Activated naive CD4-positive, alpha-beta T cell treated with anti-CD3 and anti-CD28 coated beads for 36 hours (primary cell): Measurements from ENCODE around the gene CCDC28B. TPM values are rescaled to one million over a fixed set of nuclear protein-coding genes. Genes with fewer than 3 reads are reported as not detected.
A peak's percentile ranks its signal among the peaks of the same experiment; 100 is the strongest.

Source experiments
- CTCF ChIA-PET: fragments of 350-600 bp; sonication (Branson Sonifier 250); formaldehyde crosslinking; loops from one replicate; lab custom pipeline; 2021; ENCODE audit warnings: antibody characterized with exemption; lab: Charles Lee
- DNase-seq: peaks from one replicate; pipeline ENCODE4 v3.0.0-alpha.2; 2020
- H3K27ac Mint-ChIP-seq: one replicate; pipeline ENCODE4 v1.8.0; 2021; ENCODE audit warnings: mild to moderate bottlenecking, mixed read lengths
- H3K27me3 Mint-ChIP-seq: one replicate; pipeline ENCODE4 v1.8.0; 2021; ENCODE audit warnings: low read depth, mixed read lengths
- H3K36me3 Mint-ChIP-seq: one replicate; pipeline ENCODE4 v1.8.0; 2021; ENCODE audit warnings: low read depth, mixed read lengths
- H3K4me1 Mint-ChIP-seq: one replicate; pipeline ENCODE4 v1.8.0; 2021; ENCODE audit warnings: low read depth, mixed read lengths
- H3K4me3 Mint-ChIP-seq: one replicate; pipeline ENCODE4 v1.8.0; 2021; ENCODE audit warnings: mild to moderate bottlenecking, moderate library complexity, mixed read lengths
- H3K9me3 Mint-ChIP-seq: one replicate; pipeline ENCODE4 v1.8.0; 2021; ENCODE audit warnings: mixed read lengths
- intact Hi-C: fragments of 100-400 bp; cut with micrococcal nuclease; formaldehyde crosslinking; loops from one replicate; pipeline ENCODE4 v1.15.1; 2023
- total RNA-seq, 2 experiments: library from RNA; stranded (reverse); gene quantifications; one replicate each; pipeline ENCODE4 v1.2.3, GENCODE V29; 2021

Gene CCDC28B
- total RNA-seq, 2 experiments from 2014 or later = 13.1 to 14.8 TPM

- intact Hi-C loops = no loop called here
- Mint-ChIP-seq H3K27me3 (no peaks in the 10 kb centered on the region), H3K36me3 (peaks cover 15% of the 10 kb centered on the region), H3K4me1 (peaks cover 12% of the 10 kb centered on the region), H3K9me3 (no peaks in the 10 kb centered on the region), H3K27ac (no peak within 1 kb of the TSS), H3K4me3 (no peak within 1 kb of the TSS)
- DNase-seq = no peak
- CTCF ChIA-PET = interaction anchor here (1.3 kb wide), 1 partner anchor 8 kb away, joined by 3 read pairs; no protein-coding TSS in a partner anchor
These were observed 8.5 kb downstream of the CCDC28B start, which contains the start of gene DCDC2B for GRCh38 chr1:32208891-32209328. Gene DCDC2B (plus strand): TSS chr1:32209089. CDS start chr1:32209094, 5 bp downstream.

GRCh38 chr1:32215629-32216480 is 15.5 kb downstream of the CCDC28B start:
- Mint-ChIP-seq H3K36me3 (no peaks in the 10 kb centered on the region), H3K27ac (no peak overlapping the region), H3K4me3 (no peak overlapping the region), H3K4me1 (peaks cover 14% of the 10 kb centered on the region), H3K27me3 (no peaks in the 10 kb centered on the region), H3K9me3 (no peaks in the 10 kb centered on the region)
- CTCF ChIA-PET = interaction anchor here (0.6 to 3.7 kb wide), 60 partner anchors 7 to 407 kb away, joined by 3 to 42 read pairs (median 4); partner anchors contain the start of genes BSDC1, CCDC28B, DCDC2B and FAM167B
- DNase-seq = peak; percentile 77
- intact Hi-C loops = loop anchor here (1.0 to 5.0 kb wide), 3 partner anchors 74 to 198 kb away; partner anchors contain the start of genes FAM229A and TSSK3

GRCh38 chr1:32216566-32216965 is 16.2 kb downstream of the CCDC28B start:
- no peak overlapping the region for H3K27ac Mint-ChIP-seq

GRCh38 chr1:32219022-32219421 is 18.6 kb downstream of the CCDC28B start:
- intact Hi-C loops = loop anchor here (5.0 kb wide), 1 partner anchor 143 kb away; the partner anchor contains the start of genes FAM229A and TSSK3

More at GRCh38 chr1:32216566-32216965, 16.2 kb downstream of the CCDC28B start:
- DNase-seq = no peak
- Mint-ChIP-seq H3K27me3 (no peaks in the 10 kb centered on the region), H3K4me3 (no peak overlapping the region), H3K9me3 (no peaks in the 10 kb centered on the region), H3K36me3 (no peaks in the 10 kb centered on the region), H3K4me1 (peaks cover 21% of the 10 kb centered on the region)
- intact Hi-C loops = loop anchor here (5.0 kb wide), 1 partner anchor 146 kb away; the partner anchor contains the start of genes FAM229A and TSSK3
- CTCF ChIA-PET = interaction anchor here (0.6 to 3.7 kb wide), 46 partner anchors 8 to 406 kb away, joined by 3 to 42 read pairs (median 5); partner anchors contain the start of genes BSDC1, CCDC28B, DCDC2B and FAM167B

GRCh38 chr1:32220746-32221580 is 20.6 kb downstream of the CCDC28B start:
- Mint-ChIP-seq H3K4me1 (peaks cover 37% of the 10 kb centered on the region), H3K4me3 (peak overlapping the region; percentile 95), H3K36me3 (peaks cover 10% of the 10 kb centered on the region), H3K9me3 (no peaks in the 10 kb centered on the region), H3K27ac (no peak overlapping the region), H3K27me3 (no peaks in the 10 kb centered on the region)
- intact Hi-C loops = loop anchor here (5.0 kb wide), 1 partner anchor 131 kb away; no protein-coding TSS in a partner anchor
- DNase-seq = no peak
- CTCF ChIA-PET = interaction anchor here (1.7 kb wide), 1 partner anchor 27 kb away, joined by 5 read pairs; no protein-coding TSS in a partner anchor

More at GRCh38 chr1:32219022-32219421, 18.6 kb downstream of the CCDC28B start:
- CTCF ChIA-PET = interaction anchor here (1.6 kb wide), 1 partner anchor 194 kb away, joined by 3 read pairs; no protein-coding TSS in a partner anchor
- Mint-ChIP-seq H3K36me3 (peaks cover 4% of the 10 kb centered on the region), H3K9me3 (no peaks in the 10 kb centered on the region), H3K27me3 (no peaks in the 10 kb centered on the region), H3K4me1 (peaks cover 32% of the 10 kb centered on the region), H3K4me3 (no peak overlapping the region), H3K27ac (no peak overlapping the region)
- DNase-seq = no peak

GRCh38 chr1:32221581-32221979 is 21.2 kb downstream of the CCDC28B start:
- peaks cover 14% of the 10 kb centered on the region for H3K36me3 Mint-ChIP-seq
- CTCF ChIA-PET = interaction anchor here (1.7 kb wide), 1 partner anchor 27 kb away, joined by 5 read pairs; no protein-coding TSS in a partner anchor
- H3K27me3 Mint-ChIP-seq = no peaks in the 10 kb centered on the region
- peaks cover 35% of the 10 kb centered on the region for H3K4me1 Mint-ChIP-seq
- intact Hi-C loops = loop anchor here (5.0 kb wide), 1 partner anchor 131 kb away; no protein-coding TSS in a partner anchor
- peak overlapping the region; percentile 97 for H3K27ac Mint-ChIP-seq
- H3K4me3 Mint-ChIP-seq = peak overlapping the region; percentile 95
- H3K9me3 Mint-ChIP-seq = no peaks in the 10 kb centered on the region
- no peak for DNase-seq

GRCh38 chr1:32221980-32222755 is 21.8 kb downstream of the CCDC28B start, which contains the start of the genes EIF3I and TMEM234:
Gene EIF3I (plus strand): TSS chr1:32222407. CDS start chr1:32222442, 35 bp downstream.
Gene TMEM234 (minus strand): TSS chr1:32222353. CDS start chr1:32222322, 31 bp downstream.
- no peaks in the 10 kb centered on the region for H3K27me3 Mint-ChIP-seq
- DNase-seq = peak; percentile 96
- intact Hi-C loops = loop anchor here (1.0 to 5.0 kb wide), 6 partner anchors 19 to 130 kb away; partner anchors contain the start of genes CCDC28B and TXLNA
- H3K9me3 Mint-ChIP-seq = no peaks in the 10 kb centered on the region
- H3K4me3 Mint-ChIP-seq = peak within 1 kb of the TSS; percentile 95
- CTCF ChIA-PET = interaction anchor here (1.8 to 1.9 kb wide), 2 partner anchors 26 to 28 kb away, joined by 5 to 8 read pairs; partner anchors contain the start of gene LCK
- H3K4me1 Mint-ChIP-seq = peaks cover 35% of the 10 kb centered on the region
- H3K27ac Mint-ChIP-seq = peak within 1 kb of the TSS; percentile 97
- peaks cover 14% of the 10 kb centered on the region for H3K36me3 Mint-ChIP-seq

GRCh38 chr1:32223683-32224082 is 23.3 kb downstream of the CCDC28B start:
- CTCF ChIA-PET = interaction anchor here (0.6 to 1.9 kb wide), 10 partner anchors 8 to 728 kb away, joined by 3 to 8 read pairs (median 4); partner anchors contain the start of gene LCK

GRCh38 chr1:32224285-32224684 is 23.9 kb downstream of the CCDC28B start:
- CTCF ChIA-PET = interaction anchor here (1.0 to 1.8 kb wide), 5 partner anchors 9 to 26 kb away, joined by 4 to 6 read pairs (median 5); partner anchors contain the start of gene LCK
- Mint-ChIP-seq H3K4me3 (peak overlapping the region; percentile 49), H3K27me3 (no peaks in the 10 kb centered on the region), H3K27ac (peak overlapping the region; percentile 46), H3K4me1 (peaks cover 38% of the 10 kb centered on the region), H3K9me3 (no peaks in the 10 kb centered on the region), H3K36me3 (peaks cover 33% of the 10 kb centered on the region)
- intact Hi-C loops = loop anchor here (5.0 kb wide), 1 partner anchor 128 kb away; no protein-coding TSS in a partner anchor
- DNase-seq = no peak

More at GRCh38 chr1:32223683-32224082, 23.3 kb downstream of the CCDC28B start:
- intact Hi-C loops = loop anchor here (2.0 to 5.0 kb wide), 3 partner anchors 23 to 129 kb away; partner anchors contain the start of gene CCDC28B
- Mint-ChIP-seq H3K4me3 (peak overlapping the region; percentile 95), H3K9me3 (no peaks in the 10 kb centered on the region), H3K27me3 (no peaks in the 10 kb centered on the region), H3K36me3 (peaks cover 27% of the 10 kb centered on the region), H3K4me1 (peaks cover 38% of the 10 kb centered on the region), H3K27ac (peak overlapping the region; percentile 97)
- no peak for DNase-seq

GRCh38 chr1:32228771-32229170 is 28.4 kb downstream of the CCDC28B start:
- Mint-ChIP-seq H3K36me3 (peaks cover 39% of the 10 kb centered on the region), H3K27ac (no peak overlapping the region), H3K9me3 (no peaks in the 10 kb centered on the region), H3K27me3 (no peaks in the 10 kb centered on the region), H3K4me1 (peaks cover 19% of the 10 kb centered on the region), H3K4me3 (no peak overlapping the region)
- CTCF ChIA-PET = interaction anchor here (0.6 to 3.9 kb wide), 4 partner anchors 8 to 23 kb away, joined by 3 to 16 read pairs (median 8); partner anchors contain the start of gene IQCC
- intact Hi-C loops = no loop called here
- DNase-seq = no peak
